GM18861 (cell line): Measurements from ENCODE around the gene ZNF554.
"Not testable (repeated sequence)": the region's sequence is repeated elsewhere in the genome, so short reads cannot be mapped to it uniquely, and the experiment has no call there.

ENCODE experiments used
- ATAC-seq: cut with Tn5 transposase; IDR thresholded peaks from one replicate; pipeline ENCODE4 v1.9.1; 2021; ENCODE audit not compliant: unreplicated experiment

Gene ZNF554

DNA sequence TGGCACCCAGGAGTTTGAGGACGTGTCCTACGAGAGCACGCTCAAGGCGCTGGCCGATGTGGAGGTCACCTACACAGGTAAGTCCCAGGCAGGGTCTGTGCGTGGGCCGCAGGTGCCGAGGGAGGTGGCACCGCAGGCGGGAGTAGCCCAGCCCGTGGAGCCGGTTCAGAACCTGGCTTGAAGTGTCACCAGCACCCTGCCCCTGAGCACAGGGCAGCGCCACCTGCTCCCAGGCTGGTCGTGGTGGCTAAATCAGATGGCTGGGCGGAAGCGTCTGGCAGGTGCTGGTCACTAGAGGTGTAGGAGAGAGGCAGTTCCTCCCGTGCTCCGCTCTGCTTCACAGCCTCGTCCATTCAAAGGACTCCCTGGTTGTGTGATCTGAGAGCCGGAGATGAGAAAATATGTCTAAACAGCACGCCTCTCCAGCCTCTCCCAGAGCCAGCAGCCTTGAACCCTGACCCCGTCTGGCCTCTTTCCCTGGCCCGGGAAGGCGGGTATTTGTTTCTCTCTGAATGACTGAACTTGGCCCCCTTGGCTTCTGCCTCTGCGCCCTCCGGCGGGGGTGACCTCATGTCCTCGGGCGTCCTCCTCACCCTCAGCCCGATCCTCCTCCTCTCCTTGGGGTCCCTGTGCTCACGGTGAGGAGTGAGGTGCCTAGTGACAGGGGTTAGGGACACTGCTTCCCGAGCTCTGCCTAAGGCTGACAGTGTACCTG is 29.0 kb upstream of the ZNF554 start:
- no peak for ATAC-seq

DNA sequence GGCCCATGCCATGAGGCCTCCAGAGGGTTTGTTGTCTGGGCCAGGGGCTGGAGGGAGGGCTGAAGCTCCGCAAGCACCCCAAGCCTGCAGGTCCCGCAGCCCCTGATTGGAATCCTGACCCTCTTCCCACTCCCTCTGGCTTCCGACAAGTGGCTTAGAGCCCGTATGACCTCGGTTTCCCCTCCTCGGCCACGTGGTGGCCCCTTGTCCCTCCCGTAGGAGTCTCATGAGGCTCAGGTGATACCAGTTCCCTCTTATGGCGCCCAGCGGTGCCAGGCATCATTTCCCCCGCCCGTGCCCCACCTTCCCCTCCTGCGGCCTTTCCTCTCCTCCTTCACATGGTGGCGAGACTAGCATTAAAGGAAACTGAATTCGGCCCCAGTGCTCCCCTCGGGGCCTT is 28.2 kb upstream of the ZNF554 start:
- no peak for ATAC-seq

DNA sequence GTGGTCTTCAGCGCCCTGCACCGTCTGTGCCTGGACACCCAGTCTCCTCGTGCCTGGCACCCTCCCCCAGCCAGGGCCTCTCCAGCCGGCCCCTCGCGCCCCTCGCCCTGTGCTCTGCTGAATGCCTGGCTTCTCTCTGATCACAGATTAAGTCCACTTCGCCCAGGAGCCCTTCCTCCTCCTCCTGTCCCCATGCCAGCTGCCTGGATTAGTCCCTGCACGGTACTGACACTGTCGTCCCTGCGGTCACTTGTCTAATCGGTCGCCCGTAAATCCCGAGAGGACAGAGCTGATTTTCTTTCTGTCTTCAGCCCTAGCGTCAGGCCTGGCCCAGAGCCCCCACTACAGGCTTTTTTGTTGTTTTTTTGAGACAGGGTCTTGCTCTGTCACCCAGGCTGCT is 27.8 kb upstream of the ZNF554 start:
- no peak for ATAC-seq

- ATAC-seq = not testable (repeated sequence)
Measured at GRCh38 chr19:2792666-2793065, 27.0 kb upstream of the ZNF554 start.

DNA sequence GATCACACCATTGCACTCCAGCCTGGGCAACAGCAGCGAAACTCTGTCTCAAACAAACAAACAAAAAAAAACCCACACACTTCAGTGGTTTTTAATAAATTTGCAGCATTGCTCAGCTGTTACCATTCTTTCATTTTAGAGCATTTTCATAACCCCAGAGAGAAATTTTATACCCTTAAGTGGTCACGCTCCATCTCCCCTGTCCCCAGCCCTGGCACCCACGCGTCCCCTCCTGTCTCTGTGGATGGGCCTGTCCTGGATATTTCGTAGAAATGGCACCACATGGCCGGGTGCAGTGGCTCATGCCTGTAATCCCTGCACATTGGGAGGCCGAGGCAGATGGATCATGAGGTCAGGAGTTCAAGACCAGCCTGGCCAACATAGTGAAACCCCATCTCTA is 26.5 kb upstream of the ZNF554 start:
- ATAC-seq = no peak

DNA sequence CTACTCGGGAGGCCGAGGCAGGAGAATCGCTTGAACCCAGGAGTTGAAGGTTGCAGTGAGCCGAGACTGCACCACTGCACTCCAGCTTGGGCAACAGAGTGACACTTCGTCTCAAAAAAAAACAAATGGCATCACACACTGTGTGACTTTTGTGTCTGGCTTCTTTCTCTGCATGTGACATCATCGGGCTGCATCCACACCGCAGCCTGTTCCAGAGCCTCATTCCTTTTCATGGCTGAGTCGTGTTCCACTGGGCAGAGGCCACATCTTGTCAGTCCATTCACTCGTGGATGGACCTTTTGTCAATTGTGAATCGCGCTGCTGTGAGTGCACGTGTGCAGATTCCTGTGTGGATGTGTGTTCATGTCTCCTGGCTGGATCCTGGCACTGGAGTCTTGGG is 26.1 kb upstream of the ZNF554 start:
- ATAC-seq = no peak

DNA sequence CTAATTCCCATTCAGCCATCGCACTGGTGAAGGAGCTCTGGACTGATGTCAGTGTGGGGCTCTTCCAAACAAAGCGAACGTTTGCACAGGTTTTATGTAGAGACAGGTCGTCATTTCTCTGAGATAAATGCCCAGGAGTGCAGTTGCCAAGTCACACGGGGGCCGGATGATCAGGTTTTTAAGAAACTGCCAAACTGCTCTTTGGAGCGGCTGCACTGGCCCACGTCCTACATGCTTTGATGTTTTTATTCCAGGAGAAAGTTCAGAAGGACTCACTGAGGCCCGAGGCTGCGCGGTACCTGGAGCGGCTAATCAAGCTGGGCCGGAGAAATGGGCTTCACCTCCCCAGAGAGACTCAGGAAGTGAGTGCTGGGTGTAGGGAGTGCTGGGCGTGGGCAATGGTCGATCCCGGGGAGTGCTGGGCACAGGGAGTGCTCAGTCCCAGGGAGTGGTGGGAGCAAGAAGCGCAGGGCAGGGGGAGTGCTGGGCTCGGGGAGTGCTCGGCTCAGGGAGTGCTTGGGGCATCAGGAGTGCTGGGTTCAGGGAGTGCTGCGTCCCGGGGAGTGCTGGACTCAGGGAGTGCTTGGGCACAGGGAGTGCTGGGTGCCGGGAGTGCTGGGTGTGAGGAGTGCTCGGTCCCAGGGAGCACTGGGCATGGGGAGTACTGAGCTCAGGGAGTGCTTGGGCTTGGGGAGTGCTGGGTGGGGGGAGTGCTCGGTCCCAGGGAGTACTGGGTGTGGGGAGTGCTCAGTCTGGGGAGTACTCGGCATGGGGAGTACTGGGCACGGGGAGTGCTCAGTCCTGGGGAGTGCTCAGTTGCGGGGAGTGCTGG is 23.6 kb upstream of the ZNF554 start:
- ATAC-seq = no peak

DNA sequence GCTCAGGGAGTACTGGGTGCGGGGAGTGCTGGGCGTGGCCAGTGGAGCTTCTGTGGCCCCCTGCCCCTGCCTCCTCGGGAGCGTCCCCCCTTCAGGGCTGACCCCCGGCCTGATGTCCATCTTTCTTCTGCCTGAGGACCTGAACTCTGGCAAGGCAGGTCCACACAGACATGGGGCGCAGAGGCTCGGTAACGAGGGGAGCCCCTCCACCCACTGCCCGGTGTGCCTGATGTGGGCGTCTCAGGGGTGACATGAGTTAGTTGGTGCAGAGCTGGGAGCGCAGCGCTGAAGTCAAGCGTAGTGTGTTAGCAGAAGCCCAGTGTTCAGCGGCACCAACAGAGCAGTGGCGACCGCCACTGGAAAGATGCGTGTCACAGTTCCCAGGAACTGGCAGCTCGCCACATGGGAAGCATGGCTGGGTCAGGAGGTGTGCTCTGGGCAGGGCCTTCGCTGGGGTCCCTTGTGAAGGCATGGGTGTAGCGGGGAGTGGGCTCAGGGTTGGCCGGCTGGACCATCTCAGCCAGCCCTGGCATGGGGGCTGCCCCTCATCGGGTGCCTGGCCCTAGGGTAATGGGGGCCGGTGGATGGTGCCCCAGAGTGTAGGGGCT is 22.9 kb upstream of the ZNF554 start:
- no peak for ATAC-seq

DNA sequence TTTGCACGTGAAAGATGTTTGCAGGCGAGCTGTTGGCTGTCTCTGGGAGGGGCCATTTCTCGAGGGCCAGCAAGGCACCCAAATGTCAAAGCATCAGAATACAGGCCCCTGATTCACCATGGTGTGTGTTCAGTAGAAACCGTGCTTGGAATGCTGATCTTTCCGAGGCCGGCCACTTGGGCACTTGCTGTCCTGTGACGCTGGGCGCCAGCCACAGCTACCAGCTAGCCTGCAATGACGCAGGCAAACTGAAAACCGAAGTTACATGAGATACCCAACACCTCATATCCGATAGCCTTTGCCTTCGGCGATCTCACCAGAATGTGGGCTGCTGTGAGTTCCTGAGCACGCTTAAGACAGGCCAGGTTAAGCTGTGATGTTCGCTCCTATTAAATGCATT is 22.4 kb upstream of the ZNF554 start:
- ATAC-seq = no peak

- no peak for ATAC-seq
Measured at GRCh38 chr19:2798158-2798685, 21.4 kb upstream of the ZNF554 start.

GRCh38 chr19:2798733-2799132 is 20.9 kb upstream of the ZNF554 start:
- ATAC-seq = no peak

GRCh38 chr19:2799273-2800020 is 20.2 kb upstream of the ZNF554 start:
- ATAC-seq = no peak

DNA sequence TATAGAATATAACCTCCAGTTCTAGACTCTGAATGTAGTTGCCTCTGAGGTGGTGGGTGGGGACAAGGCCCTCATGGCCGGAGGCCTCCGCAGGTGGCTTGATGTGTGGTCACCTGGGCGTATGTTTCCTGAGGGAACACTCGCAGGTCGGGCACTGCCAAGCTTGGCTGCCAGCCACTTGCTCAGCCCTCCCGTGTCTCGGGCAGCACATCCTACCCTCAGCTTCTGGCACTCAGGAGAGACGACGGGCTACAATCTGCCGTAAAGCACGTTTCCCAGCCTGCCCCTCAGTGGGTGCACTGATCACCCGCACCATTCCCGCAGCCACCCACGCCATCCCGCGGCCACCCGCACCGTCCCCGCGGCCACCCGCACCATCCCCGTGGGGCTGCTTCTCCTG is 19.2 kb upstream of the ZNF554 start:
- no peak for ATAC-seq

DNA sequence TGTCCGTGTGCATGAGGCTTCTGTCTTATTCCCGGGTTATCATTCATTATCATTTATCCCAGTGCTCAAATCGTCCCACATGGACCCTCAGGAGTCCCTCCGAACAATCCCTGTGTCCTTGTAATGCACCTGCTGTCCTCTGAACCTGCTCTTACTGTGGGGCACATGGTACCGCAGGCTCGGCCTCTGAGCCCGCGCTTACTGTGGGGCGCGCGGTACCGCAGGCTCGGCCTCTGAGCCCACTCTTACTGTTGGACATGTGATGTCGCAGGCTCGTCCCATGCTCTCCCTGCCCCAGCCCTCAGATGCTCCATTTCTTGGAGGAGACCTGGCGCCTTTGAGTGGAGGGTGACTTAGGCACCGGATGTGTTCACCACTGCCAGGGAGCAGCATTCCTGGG is 16.8 kb upstream of the ZNF554 start:
- no peak for ATAC-seq

- ATAC-seq = no peak
Measured at GRCh38 chr19:2803486-2804155, 16.0 kb upstream of the ZNF554 start.

DNA sequence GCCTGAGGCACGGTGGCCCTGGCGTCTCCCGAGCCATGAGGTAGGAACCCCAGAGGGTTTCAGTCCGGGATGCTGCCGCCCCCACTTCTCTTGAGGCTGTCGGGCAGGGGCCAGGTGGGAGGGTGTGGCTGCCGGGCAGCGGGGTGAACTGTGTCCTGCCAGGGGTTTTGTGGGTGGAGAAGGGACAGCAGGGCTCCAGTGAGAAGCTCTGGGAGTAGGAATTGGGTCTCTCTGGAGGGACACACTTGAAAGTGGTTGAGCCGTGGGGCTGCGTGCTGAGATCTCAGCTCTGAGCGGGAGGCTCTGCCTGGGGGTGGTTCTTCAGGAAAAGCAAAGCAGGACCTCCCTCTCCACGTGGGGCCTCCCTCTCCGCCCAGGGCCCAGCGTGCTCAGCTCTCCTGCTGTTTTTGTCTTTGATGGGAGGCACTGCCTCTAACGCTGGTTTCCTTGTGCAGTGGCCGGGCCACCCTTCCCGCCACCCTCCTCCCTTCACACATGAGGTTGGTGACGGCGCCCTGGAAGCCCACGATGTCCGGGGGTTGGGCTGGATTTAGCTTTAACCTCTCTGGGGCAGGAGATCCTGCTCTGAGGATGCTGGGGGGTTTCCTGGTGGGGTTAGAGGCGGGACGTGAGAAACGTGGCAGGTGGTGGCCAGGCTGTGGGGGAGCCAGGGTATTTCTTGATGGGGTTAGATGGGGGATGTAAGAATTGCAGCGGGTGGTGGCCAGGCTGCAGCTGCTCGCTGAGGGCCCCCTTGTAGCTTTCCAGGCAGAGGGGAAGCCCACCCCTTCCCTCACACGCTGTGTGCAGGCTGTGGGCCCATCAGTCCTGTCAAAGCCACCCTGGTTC is 15.3 kb upstream of the ZNF554 start:
- no peak for ATAC-seq

GRCh38 chr19:2805261-2805900 is 14.3 kb upstream of the ZNF554 start:
- no peak for ATAC-seq

GRCh38 chr19:2805991-2806649 is 13.5 kb upstream of the ZNF554 start:
- no peak for ATAC-seq
